ENCODE data around the gene EMX2. TPM values are rescaled to one million over a fixed set of nuclear protein-coding genes. Genes with fewer than 3 reads are reported as not detected.

The EMX2 gene
- total RNA-seq, 1 donor from 2014 or later, result 22.7 TPM

- Histone ChIP-seq H3K27me3 (peaks cover 100% of the 10 kb centered on the region), H3K79me2 (ENCODE audit: low read depth) (peaks cover 5% of the 10 kb centered on the region), H3K27ac (no peak overlapping the region), H4K20me1 (ENCODE audit: low read depth) (peaks cover 52% of the 10 kb centered on the region), H2AFZ (replicated peaks) (no peak overlapping the region), H3F3A (ENCODE audit: low read depth) (peaks cover 15% of the 10 kb centered on the region), H3K9ac (no peak overlapping the region), H3K9me3 (ENCODE audit: low read depth) (no peaks in the 10 kb centered on the region), H3K4me2 (no peak overlapping the region), H3K36me3 (no peaks in the 10 kb centered on the region), H3K4me3 (no peak overlapping the region), H3K4me1 (peaks cover 37% of the 10 kb centered on the region)
- no peak overlapping the region for H3K27ac Mint-ChIP-seq
- H3K4me3 Mint-ChIP-seq, result no peak overlapping the region
- no peaks in the 10 kb centered on the region for H3K36me3 Mint-ChIP-seq
- H3K27me3 Mint-ChIP-seq (ENCODE audit: insufficient read depth, low read depth), result peaks cover 48% of the 10 kb centered on the region
- no peak for DNase-seq (ENCODE audit: low spot score)
- no peaks in the 10 kb centered on the region for H3K9me3 Mint-ChIP-seq
- H3K4me1 Mint-ChIP-seq, result peaks cover 26% of the 10 kb centered on the region
- TF ChIP-seq CTCF (IDR thresholded peaks at IDR 0.05) (no peak), EZH2 (IDR thresholded peaks at IDR 0.05) (no peak), EZH2phosphoT487 (IDR thresholded peaks at IDR 0.05) (no peak)
These were observed 11.8 kb upstream of the EMX2 start for GRCh38 chr10:117530791-117531190.

- no peaks in the 10 kb centered on the region for H3K36me3 Mint-ChIP-seq
- Histone ChIP-seq H3K4me1 (peaks cover 44% of the 10 kb centered on the region), H4K20me1 (ENCODE audit: low read depth) (peaks cover 59% of the 10 kb centered on the region), H3K4me3 (no peak overlapping the region), H3K79me2 (ENCODE audit: low read depth) (peaks cover 5% of the 10 kb centered on the region), H3K27me3 (peaks cover 100% of the 10 kb centered on the region), H3F3A (ENCODE audit: low read depth) (peaks cover 22% of the 10 kb centered on the region), H3K9ac (no peak overlapping the region), H3K4me2 (no peak overlapping the region), H3K9me3 (ENCODE audit: low read depth) (no peaks in the 10 kb centered on the region), H3K27ac (no peak overlapping the region), H3K36me3 (no peaks in the 10 kb centered on the region), H2AFZ (replicated peaks) (no peak overlapping the region)
- peaks cover 55% of the 10 kb centered on the region for H3K27me3 Mint-ChIP-seq (ENCODE audit: insufficient read depth, low read depth)
- no peaks in the 10 kb centered on the region for H3K9me3 Mint-ChIP-seq
- peak overlapping the region; percentile 53 for H3K4me3 Mint-ChIP-seq
- peaks cover 31% of the 10 kb centered on the region for H3K4me1 Mint-ChIP-seq
- TF ChIP-seq EZH2 (IDR thresholded peaks at IDR 0.05) (no peak), CTCF (IDR thresholded peaks at IDR 0.05) (no peak), EZH2phosphoT487 (IDR thresholded peaks at IDR 0.05) (no peak)
- no peak for DNase-seq (ENCODE audit: low spot score)
- H3K27ac Mint-ChIP-seq, result no peak overlapping the region
These were observed 11.1 kb upstream of the EMX2 start for GRCh38 chr10:117531371-117532002.

GRCh38 chr10:117532003-117532385 lies 10.6 kb upstream of the EMX2 start:
- H3K4me2 ChIP-seq, result peak overlapping the region; percentile 79
- peaks cover 44% of the 10 kb centered on the region for H3K4me1 ChIP-seq
- H3K9ac ChIP-seq, result no peak overlapping the region
- no peak for TF ChIP-seq CTCF (IDR thresholded peaks at IDR 0.05)
- H3K36me3 ChIP-seq, result no peaks in the 10 kb centered on the region
- H3K27me3 Mint-ChIP-seq (ENCODE audit: insufficient read depth, low read depth), result peaks cover 58% of the 10 kb centered on the region
- H3K4me3 ChIP-seq, result no peak overlapping the region
- H3K36me3 Mint-ChIP-seq, result no peaks in the 10 kb centered on the region
- H3K9me3 Mint-ChIP-seq, result no peaks in the 10 kb centered on the region
- peak overlapping the region; percentile 42 for H3K4me3 Mint-ChIP-seq
- H3K27ac ChIP-seq, result no peak overlapping the region
- peaks cover 100% of the 10 kb centered on the region for H3K27me3 ChIP-seq
- no peaks in the 10 kb centered on the region for H3K9me3 ChIP-seq (ENCODE audit: low read depth)
- peaks cover 5% of the 10 kb centered on the region for H3K79me2 ChIP-seq (ENCODE audit: low read depth)
- no peak overlapping the region for H3K27ac Mint-ChIP-seq
- peaks cover 33% of the 10 kb centered on the region for H3K4me1 Mint-ChIP-seq
- peaks cover 65% of the 10 kb centered on the region for H4K20me1 ChIP-seq (ENCODE audit: low read depth)
- no peak for DNase-seq (ENCODE audit: low spot score)
- no peak overlapping the region for H2AFZ ChIP-seq (replicated peaks)
- peaks cover 27% of the 10 kb centered on the region for H3F3A ChIP-seq (ENCODE audit: low read depth)

Measured in neural progenitor cell (in vitro differentiated cells).